Activated T-helper 2 cell treated with anti-CD3 and anti-CD28 coated beads, Interferon-gamma antibody, Interleukin-2, Interleukin-4, amounts not matched to agents 10 μg/mL and 5 μg/mL and 100 μg/mL, durations not matched to agents 14 hours and 24 hours and 36 hours (primary cell): ENCODE data around the gene EN2. TPM values are rescaled to one million over a fixed set of nuclear protein-coding genes. Genes with fewer than 3 reads are reported as not detected.

Source experiments
- DNase-seq: peaks from one replicate; pipeline ENCODE4 v3.0.0; 2021; ENCODE audit warnings: low spot score
- H3K27ac Mint-ChIP-seq: one replicate; pipeline ENCODE4 v1.8.0; 2021; ENCODE audit warnings: mixed read lengths
- H3K27me3 Mint-ChIP-seq: one replicate; pipeline ENCODE4 v1.8.0; 2021; ENCODE audit warnings: low read depth, mixed read lengths
- H3K36me3 Mint-ChIP-seq: one replicate; pipeline ENCODE4 v1.8.0; 2021; ENCODE audit warnings: low read depth, mixed read lengths
- H3K4me1 Mint-ChIP-seq: one replicate; pipeline ENCODE4 v1.8.0; 2021; ENCODE audit warnings: low read depth, mixed read lengths
- H3K4me3 Mint-ChIP-seq: one replicate; pipeline ENCODE4 v1.8.0; 2021; ENCODE audit warnings: low read depth, mild to moderate bottlenecking, moderate library complexity, mixed read lengths
- H3K9me3 Mint-ChIP-seq: one replicate; pipeline ENCODE4 v1.8.0; 2021; ENCODE audit warnings: mixed read lengths
- intact Hi-C: fragments of 100-400 bp; cut with micrococcal nuclease; formaldehyde crosslinking; loops from one replicate; pipeline ENCODE4 v1.15.1; 2023
- total RNA-seq: library from RNA; stranded (reverse); gene quantifications from 2 replicates; pipeline ENCODE4 v1.2.3, GENCODE V29; 2022

The EN2 gene
- total RNA-seq, 1 donor from 2014 or later, result not detected

- Mint-ChIP-seq H3K4me1 (peaks cover 9% of the 10 kb centered on the region), H3K9me3 (no peaks in the 10 kb centered on the region), H3K36me3 (peaks cover 3% of the 10 kb centered on the region), H3K27me3 (peaks cover 68% of the 10 kb centered on the region), H3K4me3 (no peak overlapping the region), H3K27ac (peak overlapping the region; percentile 38)
- intact Hi-C loops, result loop anchor here (2.0 to 5.0 kb wide), 3 partner anchors 53 to 1561 kb away; no protein-coding TSS in a partner anchor
- no peak for DNase-seq
Measured at GRCh38 chr7:155455776-155456737, 1.9 kb upstream of the EN2 start.

GRCh38 chr7:155456738-155457543 is 988 bp upstream of the EN2 start:
- H3K4me3 Mint-ChIP-seq, result peak overlapping the region; percentile 37
- H3K36me3 Mint-ChIP-seq, result peaks cover 3% of the 10 kb centered on the region
- intact Hi-C loops, result loop anchor here (5.0 kb wide), 1 partner anchor 1560 kb away; no protein-coding TSS in a partner anchor
- DNase-seq, result no peak
- peak overlapping the region; percentile 67 for H3K27ac Mint-ChIP-seq
- H3K27me3 Mint-ChIP-seq, result peaks cover 68% of the 10 kb centered on the region
- no peaks in the 10 kb centered on the region for H3K9me3 Mint-ChIP-seq
- H3K4me1 Mint-ChIP-seq, result peaks cover 9% of the 10 kb centered on the region

GRCh38 chr7:155457544-155458110 is 302 bp upstream of the EN2 start:
- Mint-ChIP-seq H3K27me3 (peaks cover 70% of the 10 kb centered on the region), H3K4me3 (no peak overlapping the region), H3K4me1 (peaks cover 9% of the 10 kb centered on the region), H3K9me3 (no peaks in the 10 kb centered on the region), H3K36me3 (peaks cover 3% of the 10 kb centered on the region), H3K27ac (no peak overlapping the region)
- intact Hi-C loops, result loop anchor here (5.0 kb wide), 1 partner anchor 1560 kb away; no protein-coding TSS in a partner anchor
- no peak for DNase-seq

GRCh38 chr7:155458878-155459699 is 1.2 kb downstream of the EN2 start:
- Mint-ChIP-seq H3K4me3 (no peak overlapping the region), H3K4me1 (peaks cover 9% of the 10 kb centered on the region), H3K9me3 (no peaks in the 10 kb centered on the region), H3K36me3 (peaks cover 3% of the 10 kb centered on the region), H3K27ac (peak overlapping the region; percentile 60), H3K27me3 (peaks cover 75% of the 10 kb centered on the region)
- intact Hi-C loops, result loop anchor here (5.0 kb wide), 1 partner anchor 1558 kb away; no protein-coding TSS in a partner anchor
- DNase-seq, result no peak

- Mint-ChIP-seq H3K36me3 (peaks cover 3% of the 10 kb centered on the region), H3K27ac (peak overlapping the region; percentile 60), H3K4me1 (peaks cover 9% of the 10 kb centered on the region), H3K4me3 (no peak overlapping the region), H3K27me3 (peaks cover 76% of the 10 kb centered on the region), H3K9me3 (no peaks in the 10 kb centered on the region)
- intact Hi-C loops, result loop anchor here (5.0 kb wide), 1 partner anchor 1557 kb away; no protein-coding TSS in a partner anchor
- DNase-seq, result no peak
Measured at GRCh38 chr7:155459700-155460461, 2.0 kb downstream of the EN2 start.

GRCh38 chr7:155460926-155461613 is 3.1 kb downstream of the EN2 start:
- no peak overlapping the region for H3K27ac Mint-ChIP-seq
- H3K4me3 Mint-ChIP-seq, result no peak overlapping the region
- H3K9me3 Mint-ChIP-seq, result no peaks in the 10 kb centered on the region
- H3K27me3 Mint-ChIP-seq, result peaks cover 76% of the 10 kb centered on the region
- no peak for DNase-seq
- H3K36me3 Mint-ChIP-seq, result peaks cover 3% of the 10 kb centered on the region
- H3K4me1 Mint-ChIP-seq, result peaks cover 9% of the 10 kb centered on the region
- intact Hi-C loops, result no loop called here

GRCh38 chr7:155461631-155462030 is 3.7 kb downstream of the EN2 start:
- intact Hi-C loops, result no loop called here
- H3K4me3 Mint-ChIP-seq, result no peak overlapping the region
- peaks cover 72% of the 10 kb centered on the region for H3K27me3 Mint-ChIP-seq
- no peak overlapping the region for H3K27ac Mint-ChIP-seq
- H3K4me1 Mint-ChIP-seq, result peaks cover 6% of the 10 kb centered on the region
- H3K9me3 Mint-ChIP-seq, result no peaks in the 10 kb centered on the region
- no peak for DNase-seq
- H3K36me3 Mint-ChIP-seq, result no peaks in the 10 kb centered on the region

GRCh38 chr7:155462163-155462735 is 4.3 kb downstream of the EN2 start:
- Mint-ChIP-seq H3K9me3 (no peaks in the 10 kb centered on the region), H3K36me3 (no peaks in the 10 kb centered on the region), H3K4me1 (peaks cover 2% of the 10 kb centered on the region), H3K27me3 (peaks cover 68% of the 10 kb centered on the region), H3K4me3 (no peak overlapping the region), H3K27ac (no peak overlapping the region)
- no peak for DNase-seq
- intact Hi-C loops, result no loop called here

GRCh38 chr7:155463114-155463811 is 5.3 kb downstream of the EN2 start:
- no peaks in the 10 kb centered on the region for H3K36me3 Mint-ChIP-seq
- H3K27ac Mint-ChIP-seq, result no peak overlapping the region
- DNase-seq, result no peak
- no peak overlapping the region for H3K4me3 Mint-ChIP-seq
- intact Hi-C loops, result no loop called here
- H3K9me3 Mint-ChIP-seq, result no peaks in the 10 kb centered on the region
- peaks cover 70% of the 10 kb centered on the region for H3K27me3 Mint-ChIP-seq
- peaks cover 2% of the 10 kb centered on the region for H3K4me1 Mint-ChIP-seq

GRCh38 chr7:155464183-155464582 is 6.3 kb downstream of the EN2 start:
- Mint-ChIP-seq H3K4me1 (peaks cover under 1% of the 10 kb centered on the region), H3K27me3 (peaks cover 78% of the 10 kb centered on the region), H3K4me3 (no peak overlapping the region), H3K9me3 (no peaks in the 10 kb centered on the region), H3K36me3 (no peaks in the 10 kb centered on the region), H3K27ac (no peak overlapping the region)
- intact Hi-C loops, result no loop called here
- no peak for DNase-seq
